WTC11 (cell line): Measurements from ENCODE around the gene CACNA2D3.

Source experiments
- CREB1 ChIP-seq: sonication (generic); formaldehyde crosslinking; IDR thresholded peaks from 2 replicates; pipeline ENCODE4 v1.8.0; 2023; ENCODE audit warnings: mild to moderate bottlenecking, missing genetic modification reagents
- ETV6 ChIP-seq: sonication (generic); formaldehyde crosslinking; IDR thresholded peaks from 2 replicates; pipeline ENCODE4 v1.8.1; 2022; ENCODE audit warnings: mild to moderate bottlenecking, missing genetic modification reagents
- GTF2I ChIP-seq: fragments of 250-450 bp; sonication (Bioruptor Pico); conservative IDR thresholded peaks from 2 replicates; pipeline ENCODE4 v1.4.0; 2021; ENCODE audit warnings: mild to moderate bottlenecking
- NFYB ChIP-seq: sonication (generic); formaldehyde crosslinking; conservative IDR thresholded peaks from 2 replicates; pipeline ENCODE4 v1.8.0; 2022; ENCODE audit warnings: low read depth, missing genetic modification reagents
- RORB ChIP-seq: fragments of 250-450 bp; sonication (Bioruptor Pico); IDR thresholded peaks from 2 replicates; pipeline ENCODE4 v1.9.0; 2021; ENCODE audit warnings: mild to moderate bottlenecking
- TEAD4 ChIP-seq: sonication (generic); formaldehyde crosslinking; IDR thresholded peaks from 2 replicates; pipeline ENCODE4 v1.8.0; 2022; ENCODE audit warnings: mild to moderate bottlenecking, missing genetic modification reagents
- ZBTB21 ChIP-seq: sonication (generic); formaldehyde crosslinking; IDR thresholded peaks from 2 replicates; pipeline ENCODE4 v1.8.1; 2023; ENCODE audit warnings: mild to moderate bottlenecking, missing genetic modification reagents, borderline replicate concordance
- ZNF232 ChIP-seq: sonication (generic); formaldehyde crosslinking; IDR thresholded peaks from 2 replicates; pipeline ENCODE4 v1.8.0; 2022; ENCODE audit warnings: mild to moderate bottlenecking, missing genetic modification reagents
- ZNF263 ChIP-seq: sonication (generic); formaldehyde crosslinking; IDR thresholded peaks from 2 replicates; pipeline ENCODE4 v1.8.1; 2022; ENCODE audit warnings: low read depth, mild to moderate bottlenecking, moderate library complexity, missing genetic modification reagents
- TF ChIP-seq, protein P1 (sequence below): fragments of 200-600 bp; IDR thresholded peaks from 2 replicates; pipeline ENCODE4 v1.8.0; 2022; ENCODE audit warnings: antibody characterized with exemption
- TF ChIP-seq, protein P2 (sequence below): sonication (generic); formaldehyde crosslinking; IDR thresholded peaks from 2 replicates; pipeline ENCODE4 v1.8.0; 2022; ENCODE audit warnings: mild to moderate bottlenecking, missing genetic modification reagents
- TF ChIP-seq, protein P3 (sequence below): sonication (generic); formaldehyde crosslinking; IDR thresholded peaks from 2 replicates; pipeline ENCODE4 v1.8.1; 2023; ENCODE audit warnings: mild to moderate bottlenecking, moderate library complexity, missing genetic modification reagents

DNA sequence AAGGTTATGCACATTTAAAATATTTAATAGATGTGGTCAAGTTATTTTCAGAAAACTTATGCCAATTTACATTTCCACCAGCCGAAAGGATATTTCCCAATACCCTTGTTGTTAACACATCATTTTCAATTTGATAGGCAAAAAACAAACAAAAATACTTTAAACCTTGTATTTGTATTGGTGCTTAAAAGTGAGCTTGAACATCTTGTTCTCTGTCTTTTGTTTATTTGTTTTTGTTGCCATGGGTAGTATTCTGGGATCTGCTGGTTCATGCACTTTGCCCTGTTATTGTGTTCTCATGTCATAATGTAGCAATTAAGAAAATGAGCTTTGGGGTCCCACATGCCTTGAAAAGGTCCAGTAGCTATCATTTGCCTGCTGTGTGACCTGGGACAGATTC, 614.1 kb downstream of the CACNA2D3 start:
- TF ChIP-seq, protein P1, sequence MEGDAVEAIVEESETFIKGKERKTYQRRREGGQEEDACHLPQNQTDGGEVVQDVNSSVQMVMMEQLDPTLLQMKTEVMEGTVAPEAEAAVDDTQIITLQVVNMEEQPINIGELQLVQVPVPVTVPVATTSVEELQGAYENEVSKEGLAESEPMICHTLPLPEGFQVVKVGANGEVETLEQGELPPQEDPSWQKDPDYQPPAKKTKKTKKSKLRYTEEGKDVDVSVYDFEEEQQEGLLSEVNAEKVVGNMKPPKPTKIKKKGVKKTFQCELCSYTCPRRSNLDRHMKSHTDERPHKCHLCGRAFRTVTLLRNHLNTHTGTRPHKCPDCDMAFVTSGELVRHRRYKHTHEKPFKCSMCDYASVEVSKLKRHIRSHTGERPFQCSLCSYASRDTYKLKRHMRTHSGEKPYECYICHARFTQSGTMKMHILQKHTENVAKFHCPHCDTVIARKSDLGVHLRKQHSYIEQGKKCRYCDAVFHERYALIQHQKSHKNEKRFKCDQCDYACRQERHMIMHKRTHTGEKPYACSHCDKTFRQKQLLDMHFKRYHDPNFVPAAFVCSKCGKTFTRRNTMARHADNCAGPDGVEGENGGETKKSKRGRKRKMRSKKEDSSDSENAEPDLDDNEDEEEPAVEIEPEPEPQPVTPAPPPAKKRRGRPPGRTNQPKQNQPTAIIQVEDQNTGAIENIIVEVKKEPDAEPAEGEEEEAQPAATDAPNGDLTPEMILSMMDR: no peak
- TF ChIP-seq RORB (CRISPR knock-in tag) (no peak), ZNF263 (CRISPR knock-in tag) (no peak), ETV6 (CRISPR knock-in tag) (no peak), GTF2I (no peak), CREB1 (no peak), NFYB (CRISPR knock-in tag) (no peak), ZNF232 (CRISPR knock-in tag) (no peak), ZBTB21 (CRISPR knock-in tag) (no peak), TEAD4 (no peak)
- TF ChIP-seq, protein P2, sequence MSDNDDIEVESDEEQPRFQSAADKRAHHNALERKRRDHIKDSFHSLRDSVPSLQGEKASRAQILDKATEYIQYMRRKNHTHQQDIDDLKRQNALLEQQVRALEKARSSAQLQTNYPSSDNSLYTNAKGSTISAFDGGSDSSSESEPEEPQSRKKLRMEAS (CRISPR knock-in tag): no peak
- TF ChIP-seq, protein P3, sequence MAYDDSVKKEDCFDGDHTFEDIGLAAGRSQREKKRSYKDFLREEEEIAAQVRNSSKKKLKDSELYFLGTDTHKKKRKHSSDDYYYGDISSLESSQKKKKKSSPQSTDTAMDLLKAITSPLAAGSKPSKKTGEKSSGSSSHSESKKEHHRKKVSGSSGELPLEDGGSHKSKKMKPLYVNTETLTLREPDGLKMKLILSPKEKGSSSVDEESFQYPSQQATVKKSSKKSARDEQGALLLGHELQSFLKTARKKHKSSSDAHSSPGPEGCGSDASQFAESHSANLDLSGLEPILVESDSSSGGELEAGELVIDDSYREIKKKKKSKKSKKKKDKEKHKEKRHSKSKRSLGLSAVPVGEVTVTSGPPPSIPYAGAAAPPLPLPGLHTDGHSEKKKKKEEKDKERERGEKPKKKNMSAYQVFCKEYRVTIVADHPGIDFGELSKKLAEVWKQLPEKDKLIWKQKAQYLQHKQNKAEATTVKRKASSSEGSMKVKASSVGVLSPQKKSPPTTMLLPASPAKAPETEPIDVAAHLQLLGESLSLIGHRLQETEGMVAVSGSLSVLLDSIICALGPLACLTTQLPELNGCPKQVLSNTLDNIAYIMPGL (CRISPR knock-in tag): no peak
